HK-2 (cell line): Measurements from ENCODE around the gene PACSIN1.

Source experiments
- DNase-seq: peaks from one replicate; pipeline ENCODE4 v3.0.0-alpha.2; 2018; ENCODE audit not compliant: unreplicated experiment

PACSIN1 gene

GRCh38 chr6:34562350-34562749 lies 96.5 kb downstream of the PACSIN1 start:
- no peak for DNase-seq

- no peak for DNase-seq
Observed at GRCh38 chr6:34562861-34563512, 97.1 kb downstream of the PACSIN1 start.

DNA sequence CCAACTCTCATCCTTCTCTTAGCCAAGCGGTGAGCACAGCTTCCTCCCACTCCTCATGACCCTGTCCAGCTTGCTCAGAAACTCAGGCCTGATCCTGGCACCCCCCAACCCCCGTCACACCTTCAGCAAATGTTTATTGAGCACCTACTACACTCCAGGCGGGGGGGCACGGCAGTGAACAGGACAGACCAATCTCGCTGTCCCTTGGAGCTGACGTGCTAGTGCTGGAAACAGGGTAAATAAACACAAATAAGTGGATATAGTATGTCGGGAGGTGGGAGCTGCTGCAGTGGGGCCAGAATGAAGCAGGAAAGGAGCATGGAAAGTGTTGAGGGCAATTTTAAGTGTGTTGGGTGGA lies 97.6 kb downstream of the PACSIN1 start:
- DNase-seq = no peak

DNA sequence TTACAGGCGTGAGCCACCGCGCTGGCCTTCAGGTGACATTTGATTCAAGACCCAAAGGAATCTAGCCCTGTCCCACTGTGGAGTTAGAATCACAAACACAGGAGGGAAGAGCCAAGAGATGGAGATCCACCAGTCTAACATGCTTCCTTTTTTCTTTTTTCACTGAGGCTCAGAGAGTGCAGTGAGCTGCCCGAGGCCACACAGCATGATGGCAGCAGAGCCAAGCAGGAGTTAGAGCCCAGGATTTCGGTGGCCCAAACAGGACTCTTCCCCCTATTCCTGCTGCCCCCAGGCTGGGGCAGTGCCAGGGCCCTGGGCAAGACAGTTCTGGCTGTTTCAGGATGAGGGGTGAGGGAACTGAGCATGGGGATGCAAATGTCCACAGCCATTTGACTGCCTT lies 98.3 kb downstream of the PACSIN1 start:
- no peak for DNase-seq

DNA sequence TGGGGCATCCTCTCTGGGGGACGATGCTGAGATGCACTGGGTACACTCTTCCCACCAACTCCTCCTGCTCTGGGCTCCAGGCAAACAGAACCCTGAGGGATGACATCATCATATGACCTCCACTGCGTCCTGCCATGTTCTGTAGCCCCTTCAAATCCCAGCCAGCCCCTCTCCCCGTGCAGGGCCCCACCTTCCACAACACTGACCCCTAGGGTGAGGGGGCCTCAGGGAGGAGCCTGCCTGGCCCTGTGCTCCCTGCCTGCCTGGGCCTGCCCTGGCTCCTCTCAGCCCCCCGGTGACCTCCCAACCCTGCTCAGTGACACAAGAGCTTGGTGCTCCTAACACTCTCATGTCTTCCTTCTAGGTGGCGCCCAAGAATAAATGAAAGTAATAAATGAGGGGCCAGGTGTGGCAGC lies 99.9 kb downstream of the PACSIN1 start:
- no peak for DNase-seq

DNA sequence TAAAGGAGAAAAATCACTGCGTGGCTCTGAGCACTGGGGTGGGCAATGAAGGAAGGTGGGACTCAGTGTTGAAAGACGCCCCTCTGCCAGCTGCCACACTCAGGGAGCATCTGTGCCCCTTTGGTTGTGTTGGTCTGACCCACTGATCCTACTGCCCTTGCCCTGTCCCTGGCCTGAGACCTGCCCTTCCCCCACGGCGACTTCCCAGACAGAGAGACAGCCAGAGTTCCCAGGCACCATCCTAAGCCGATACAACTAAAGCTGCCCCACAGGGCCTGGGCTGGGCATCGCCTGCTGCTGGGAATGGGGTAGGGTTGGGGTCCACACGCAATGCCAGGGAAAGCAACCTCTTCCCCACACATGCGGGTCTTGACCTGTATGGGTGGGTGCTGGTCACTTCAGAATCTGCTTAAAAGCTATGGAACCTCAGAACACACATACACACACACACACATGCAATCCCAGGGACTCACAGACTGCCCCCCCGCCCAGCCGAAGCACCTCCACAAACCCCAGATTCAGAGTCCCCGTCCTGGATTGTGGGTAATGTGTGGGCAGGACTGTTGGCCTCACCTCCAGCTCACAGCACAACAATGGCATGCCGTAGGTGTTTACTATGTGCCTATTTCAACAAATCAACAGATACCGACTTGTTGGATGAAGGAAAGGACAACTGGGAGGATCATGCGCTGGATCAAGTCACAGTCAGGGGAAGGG lies 101.1 kb downstream of the PACSIN1 start:
- DNase-seq = no peak

DNA sequence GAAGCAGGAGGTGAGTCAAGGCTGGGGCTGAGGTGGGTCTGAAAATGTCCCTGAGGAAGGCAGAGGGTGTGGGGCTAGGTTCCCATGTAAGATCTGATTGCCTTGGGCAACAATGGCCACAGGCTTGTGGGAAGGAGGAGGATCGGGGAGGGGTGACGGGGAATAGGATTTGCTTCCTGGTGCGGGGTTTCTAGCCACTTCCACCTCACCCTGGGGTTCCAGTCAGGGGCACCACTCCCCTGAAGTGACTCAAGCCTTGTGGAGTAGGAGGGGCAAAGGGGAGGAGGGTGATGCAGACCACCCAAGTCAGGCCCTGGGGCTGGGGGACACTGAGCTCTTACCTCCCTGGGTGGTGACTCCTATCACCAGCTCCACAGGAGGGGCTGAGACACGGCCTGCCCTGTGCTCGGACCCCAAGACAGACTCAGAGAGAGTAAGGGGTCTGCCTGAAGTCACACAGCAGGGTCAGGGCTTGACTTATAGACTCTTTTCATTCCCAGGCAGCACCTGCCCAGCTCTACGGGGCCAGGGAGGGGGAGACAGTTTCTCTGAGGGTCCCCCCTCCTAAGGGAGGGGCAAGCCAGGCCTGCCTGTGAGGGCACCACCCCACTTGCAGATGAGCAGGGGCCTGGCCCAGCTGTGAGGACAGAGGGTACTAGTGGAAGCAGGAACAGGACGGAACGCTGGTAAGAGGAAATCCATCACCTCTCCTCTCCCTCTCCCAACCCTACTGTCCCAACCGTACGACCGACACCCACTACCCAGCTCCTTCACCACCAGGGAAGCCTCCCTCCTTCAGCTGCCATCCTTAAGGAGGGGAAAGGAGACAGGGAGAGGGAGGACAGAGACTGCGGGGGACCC lies 102.7 kb downstream of the PACSIN1 start:
- DNase-seq = no peak

- no peak for DNase-seq
Observed at GRCh38 chr6:34569361-34569973, 103.6 kb downstream of the PACSIN1 start.

- DNase-seq = no peak
Observed at GRCh38 chr6:34570066-34570833, 104.4 kb downstream of the PACSIN1 start.

DNA sequence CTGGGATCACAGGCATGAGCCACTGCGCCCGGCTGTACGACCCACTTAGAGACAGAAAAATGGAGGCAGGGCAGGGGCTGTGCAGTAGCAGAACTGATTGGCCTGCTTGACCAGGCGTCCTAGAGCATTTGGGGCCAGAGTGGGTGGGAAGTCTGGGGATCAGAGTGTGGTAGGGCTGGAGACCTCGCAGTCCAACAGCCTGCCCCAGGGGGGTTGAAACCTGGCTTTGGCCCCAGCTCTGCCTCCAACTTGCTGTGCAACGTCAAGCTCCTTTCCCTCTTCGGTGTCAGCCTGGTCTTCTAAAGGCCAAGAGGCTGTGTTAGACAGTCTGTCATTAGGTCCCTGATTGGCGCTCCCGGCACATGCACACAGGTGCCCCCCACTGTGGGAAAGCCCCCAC lies 105.5 kb downstream of the PACSIN1 start:
- no peak for DNase-seq

DNA sequence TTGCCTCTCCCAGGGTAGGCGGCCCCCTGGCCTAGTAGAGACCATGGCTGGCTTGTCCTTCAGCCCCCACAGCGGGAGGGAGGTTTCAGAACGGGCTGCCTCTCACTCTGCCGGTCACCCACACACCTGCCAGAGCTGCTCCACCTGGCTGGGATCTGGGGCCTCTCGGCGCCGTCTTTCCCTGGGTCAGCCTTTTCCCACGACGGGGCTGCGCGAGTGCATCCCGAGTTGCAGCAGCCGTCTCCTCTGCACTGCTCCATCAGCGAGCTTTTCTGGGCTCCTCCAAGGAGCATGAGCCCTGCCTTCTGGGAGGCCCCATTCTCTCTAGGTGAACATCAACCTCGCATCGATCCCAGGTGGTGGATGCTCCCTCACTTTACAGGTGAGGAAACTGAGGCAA lies 106.1 kb downstream of the PACSIN1 start:
- DNase-seq = no peak

DNA sequence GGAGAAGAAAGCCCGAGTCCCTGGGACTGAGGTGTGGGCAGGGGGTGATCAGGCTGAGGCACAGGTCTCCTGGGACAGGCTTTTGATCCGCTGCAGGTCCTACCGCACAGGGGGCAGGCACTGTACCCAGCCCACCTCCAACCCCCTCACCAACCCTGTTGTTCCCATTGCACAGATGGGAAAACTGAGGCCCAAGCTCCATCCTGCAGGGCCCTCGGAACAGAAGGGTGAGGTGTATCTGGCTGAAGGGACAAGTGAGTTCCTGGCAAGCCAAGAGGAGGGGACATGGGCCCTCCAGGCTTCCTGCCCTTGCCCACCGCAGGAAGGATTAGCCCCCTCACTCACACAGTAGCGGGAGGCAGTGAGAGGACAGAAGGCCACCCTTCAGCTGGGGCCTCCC lies 106.7 kb downstream of the PACSIN1 start:
- no peak for DNase-seq

GRCh38 chr6:34573567-34574183 lies 107.8 kb downstream of the PACSIN1 start:
- DNase-seq = no peak

DNA sequence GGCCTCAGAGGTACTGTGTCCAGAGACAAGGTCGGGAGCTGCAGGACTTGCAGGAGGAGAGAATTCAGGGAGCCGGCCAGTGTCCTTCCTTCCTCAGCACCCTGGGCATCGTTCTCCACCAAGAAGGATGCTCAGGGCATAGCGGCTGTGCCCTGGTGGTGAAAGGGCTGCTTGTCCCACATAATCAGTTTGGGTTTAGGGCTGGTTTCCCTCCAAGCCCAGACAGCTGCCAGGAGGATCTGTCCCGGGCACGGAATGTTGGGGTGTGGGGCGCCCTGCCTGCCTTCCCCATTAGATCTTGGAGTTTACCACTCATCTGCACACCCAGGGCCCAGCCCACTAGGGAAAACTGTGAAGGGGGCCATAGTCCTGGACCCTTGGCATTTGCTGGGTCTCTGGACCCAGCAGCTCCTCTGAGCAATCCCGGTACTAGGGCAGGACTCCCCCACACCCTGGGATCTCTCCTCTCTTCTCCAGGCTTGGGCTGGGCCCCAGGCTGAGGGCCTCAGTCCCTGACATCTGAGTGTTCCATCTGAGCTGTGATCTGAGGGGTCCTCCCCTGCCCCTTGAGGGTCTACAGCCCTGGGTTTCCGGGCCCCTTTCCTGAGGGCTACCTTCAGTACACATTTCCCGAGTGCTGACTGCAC lies 108.9 kb downstream of the PACSIN1 start:
- no peak for DNase-seq

DNA sequence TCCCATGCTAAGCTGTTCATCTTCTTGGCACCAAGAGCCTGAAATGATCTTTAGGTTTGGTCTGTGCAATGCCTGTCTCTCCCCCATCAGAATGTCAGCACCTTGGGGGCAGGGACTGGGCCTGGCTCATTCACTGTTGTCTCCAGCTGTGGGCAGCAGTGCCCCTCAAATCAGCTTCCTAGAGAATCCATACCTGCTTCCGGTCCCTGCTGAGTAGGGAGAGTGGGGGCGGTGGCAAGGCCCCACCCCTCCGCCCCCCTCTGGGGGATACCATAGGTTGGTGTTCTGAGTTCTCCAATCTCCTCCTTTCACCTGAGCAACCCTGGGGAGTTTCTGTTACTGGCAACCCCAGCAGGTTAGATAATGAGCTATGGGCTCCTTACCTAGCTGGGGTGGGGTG lies 109.5 kb downstream of the PACSIN1 start:
- no peak for DNase-seq

DNA sequence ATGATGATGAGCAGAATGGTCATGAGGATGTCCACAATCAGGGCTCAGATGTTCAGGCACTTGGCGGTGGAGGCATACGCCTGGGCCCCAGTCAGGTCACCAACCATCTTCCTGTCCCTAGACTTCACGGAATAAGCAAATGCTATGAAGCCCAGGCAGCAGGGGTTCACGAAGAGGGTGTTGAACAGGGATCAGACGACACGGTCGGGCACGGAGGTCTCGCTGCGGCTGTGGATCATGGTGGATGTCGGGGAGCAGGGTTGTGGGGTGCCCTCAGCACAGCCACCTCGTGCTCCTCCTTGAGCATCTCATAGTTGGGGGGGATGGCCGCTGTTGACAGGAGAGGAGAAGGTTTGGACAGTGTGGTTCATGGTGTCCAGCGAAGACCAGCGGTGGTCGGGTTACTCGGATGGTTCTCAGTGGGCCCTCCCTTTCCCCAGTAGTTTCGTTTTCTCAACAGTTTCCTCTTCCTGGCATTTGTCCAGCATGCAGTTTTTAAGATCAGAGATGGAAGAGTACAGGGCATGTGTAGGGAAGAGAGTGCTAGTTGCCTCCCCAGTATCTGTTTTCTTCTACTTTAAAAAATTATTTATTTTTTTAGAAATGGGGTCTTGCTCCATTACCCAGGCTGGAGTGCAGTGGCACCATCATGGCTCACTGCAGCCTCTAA lies 110.5 kb downstream of the PACSIN1 start:
- no peak for DNase-seq

- no peak for DNase-seq
Observed at GRCh38 chr6:34578445-34579262, 112.8 kb downstream of the PACSIN1 start.

DNA sequence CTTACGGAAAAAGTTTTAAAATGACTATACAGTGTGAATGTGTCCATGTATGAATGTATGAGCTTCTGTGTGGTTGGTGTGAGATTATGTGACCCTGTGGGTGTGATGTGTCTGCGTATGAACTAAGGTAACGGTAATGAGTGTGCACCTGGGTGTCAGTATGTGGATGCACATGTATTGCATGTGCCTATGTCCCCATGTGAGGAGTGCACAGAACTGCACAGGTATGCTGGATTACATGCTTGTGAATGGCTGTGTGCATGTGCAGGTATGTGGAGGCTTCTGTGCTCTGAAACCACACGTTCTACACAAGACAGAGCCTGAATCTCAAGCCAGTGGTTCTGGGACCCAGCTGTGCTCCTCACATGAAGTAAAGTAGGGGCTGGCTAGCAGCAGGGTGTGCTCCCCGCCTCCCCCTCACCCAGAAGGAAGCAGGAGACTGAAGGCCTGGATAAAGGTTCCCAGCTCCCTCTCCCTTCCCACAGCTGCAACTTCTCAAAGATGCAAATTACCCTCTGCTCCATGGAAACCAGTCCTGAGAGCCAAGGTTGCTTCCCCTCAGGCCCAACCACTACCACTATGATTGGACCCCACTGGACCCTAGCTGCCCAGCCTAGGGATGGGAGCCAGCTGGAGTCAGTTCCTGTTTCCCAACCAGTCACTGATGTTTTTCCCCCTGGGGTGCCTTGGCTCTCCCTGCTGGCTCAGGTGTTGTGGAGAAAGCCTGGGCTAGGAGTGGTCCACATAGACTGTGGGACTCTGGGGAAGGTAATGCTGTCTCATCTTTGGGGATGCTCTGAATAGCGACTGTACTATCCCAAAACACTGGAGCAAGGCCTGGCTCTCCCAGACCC lies 115.1 kb downstream of the PACSIN1 start:
- DNase-seq = no peak
